GM19025 (cell line): ENCODE results near the gene KRT1.
"Not testable (repeated sequence)": the region's sequence is repeated elsewhere in the genome, so short reads cannot be mapped to it uniquely, and the experiment has no call there.

ENCODE experiments used
- ATAC-seq: cut with Tn5 transposase; IDR thresholded peaks from one replicate; pipeline ENCODE4 v1.9.1; 2021; ENCODE audit warnings: mild to moderate bottlenecking, low read depth, moderate library complexity; ENCODE audit not compliant: unreplicated experiment

Gene KRT1

DNA sequence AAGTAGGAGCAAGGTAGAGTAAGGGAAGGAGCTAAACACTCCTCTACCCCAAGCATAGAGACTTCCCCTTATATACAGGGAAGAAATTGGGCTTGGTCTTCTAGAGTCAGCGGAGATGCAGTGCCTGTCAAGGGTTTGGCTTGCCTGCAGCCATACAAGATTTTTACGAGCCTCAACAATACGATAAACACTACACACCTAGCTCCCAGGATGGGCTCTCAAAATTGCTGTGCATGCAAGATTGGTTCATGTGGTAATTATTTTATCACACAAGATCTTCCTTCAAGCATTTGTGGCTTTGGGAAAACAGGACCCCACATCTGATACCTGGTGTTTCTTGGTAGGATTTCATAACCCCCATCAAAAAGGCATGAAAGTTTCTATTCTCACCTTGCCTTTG lies at the start of gene KRT1:
KRT1 (minus strand) TSS at position 45 of the 400 bp plus-strand sequence. CDS start 59 bp downstream, outside the sequence.
- ATAC-seq = no peak

GRCh38 chr12:52729147-52729546 lies 48.9 kb upstream of the KRT1 start:
- ATAC-seq = no peak

DNA sequence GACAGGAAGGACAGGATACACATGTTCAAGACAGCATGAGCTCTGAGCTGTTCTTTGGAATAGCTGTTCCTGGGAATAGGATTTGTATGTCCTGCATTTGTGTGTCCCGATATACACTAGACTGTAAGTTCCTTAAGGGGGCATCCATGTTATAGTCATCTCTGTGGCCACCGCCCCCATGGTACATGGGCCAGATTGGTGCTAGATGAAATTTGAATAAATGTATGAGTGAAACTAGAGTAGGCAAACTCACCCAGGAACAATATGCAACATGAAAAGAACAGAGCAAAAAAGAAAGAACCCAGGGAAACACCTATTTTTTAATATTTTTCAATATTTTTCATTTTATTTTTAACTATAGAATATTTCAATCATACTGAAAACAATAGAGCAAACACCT lies 48.2 kb upstream of the KRT1 start:
- ATAC-seq = no peak

GRCh38 chr12:52727037-52727436 lies 46.8 kb upstream of the KRT1 start:
- ATAC-seq = no peak

GRCh38 chr12:52726451-52726850 lies 46.2 kb upstream of the KRT1 start:
- no peak for ATAC-seq

- no peak for ATAC-seq
These were observed 44.2 kb upstream of the KRT1 start for GRCh38 chr12:52724384-52724783.

- no peak for ATAC-seq
These were observed 42.5 kb upstream of the KRT1 start for GRCh38 chr12:52722680-52723079.

- ATAC-seq = no peak
These were observed 41.7 kb upstream of the KRT1 start for GRCh38 chr12:52721838-52722470.

DNA sequence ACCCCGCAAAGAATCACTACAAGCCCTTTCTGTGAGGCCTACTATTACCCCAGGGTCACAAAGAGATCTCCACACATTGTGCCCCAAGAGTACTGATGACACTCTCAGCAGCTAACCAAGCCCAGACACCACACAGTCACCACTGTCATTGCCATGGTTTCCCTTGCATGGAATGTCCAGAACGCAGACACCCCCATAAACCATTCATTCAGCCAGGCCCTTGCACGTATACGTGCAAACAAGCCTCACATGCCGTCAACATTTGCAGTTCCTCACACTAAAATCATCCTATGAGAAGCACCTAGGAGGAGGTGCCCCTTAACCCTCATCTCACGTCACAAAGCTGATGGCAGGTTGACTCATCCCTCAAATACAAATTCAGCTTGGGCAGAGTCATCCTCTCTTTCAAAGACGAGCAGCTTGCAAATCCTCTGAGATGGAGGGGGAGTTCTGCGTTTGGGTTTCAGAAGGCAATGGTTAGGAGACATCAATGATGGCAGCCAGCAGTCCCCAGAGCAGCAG lies 40.2 kb upstream of the KRT1 start:
- ATAC-seq = no peak

- no peak for ATAC-seq
These were observed 35.9 kb upstream of the KRT1 start for GRCh38 chr12:52716061-52716460.

DNA sequence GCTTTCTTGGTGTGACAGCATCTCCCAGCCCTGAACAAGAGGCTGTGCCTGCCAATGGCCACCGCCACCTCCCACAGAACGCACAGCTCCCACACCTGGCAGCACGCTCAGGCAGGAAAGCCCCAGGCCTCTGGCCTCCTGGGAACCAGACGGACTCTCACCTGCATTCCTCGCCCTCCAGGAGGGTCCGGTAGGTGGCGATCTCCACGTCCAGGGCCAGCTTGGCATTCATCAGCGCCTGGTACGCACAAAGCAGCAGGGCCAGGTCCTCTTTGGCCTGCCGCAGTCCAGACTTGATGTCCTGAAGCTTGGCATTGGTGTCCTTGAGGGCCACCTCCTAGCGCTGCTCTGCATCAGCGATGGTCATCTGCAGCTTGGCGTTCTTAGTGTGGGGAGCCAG lies 35.2 kb upstream of the KRT1 start:
- ATAC-seq = no peak

DNA sequence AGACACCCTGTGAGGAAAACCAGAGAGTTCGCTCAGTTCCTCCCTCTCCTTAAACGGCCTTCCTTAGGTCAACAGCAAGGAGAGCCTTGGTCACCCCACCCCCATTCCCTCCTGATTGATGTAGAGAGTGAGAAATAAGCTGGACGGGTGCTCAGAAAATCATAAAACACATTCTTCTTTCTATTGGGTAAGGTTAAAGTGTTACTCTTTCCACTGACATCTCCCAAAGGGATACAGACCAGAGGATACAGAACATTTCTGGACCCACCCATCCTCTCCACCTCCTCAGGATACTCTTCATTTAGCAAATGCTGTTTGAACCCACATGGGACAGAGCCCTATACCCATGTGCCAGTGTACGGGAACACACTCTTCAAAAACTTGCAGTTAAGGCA lies 34.7 kb upstream of the KRT1 start:
- no peak for ATAC-seq

DNA sequence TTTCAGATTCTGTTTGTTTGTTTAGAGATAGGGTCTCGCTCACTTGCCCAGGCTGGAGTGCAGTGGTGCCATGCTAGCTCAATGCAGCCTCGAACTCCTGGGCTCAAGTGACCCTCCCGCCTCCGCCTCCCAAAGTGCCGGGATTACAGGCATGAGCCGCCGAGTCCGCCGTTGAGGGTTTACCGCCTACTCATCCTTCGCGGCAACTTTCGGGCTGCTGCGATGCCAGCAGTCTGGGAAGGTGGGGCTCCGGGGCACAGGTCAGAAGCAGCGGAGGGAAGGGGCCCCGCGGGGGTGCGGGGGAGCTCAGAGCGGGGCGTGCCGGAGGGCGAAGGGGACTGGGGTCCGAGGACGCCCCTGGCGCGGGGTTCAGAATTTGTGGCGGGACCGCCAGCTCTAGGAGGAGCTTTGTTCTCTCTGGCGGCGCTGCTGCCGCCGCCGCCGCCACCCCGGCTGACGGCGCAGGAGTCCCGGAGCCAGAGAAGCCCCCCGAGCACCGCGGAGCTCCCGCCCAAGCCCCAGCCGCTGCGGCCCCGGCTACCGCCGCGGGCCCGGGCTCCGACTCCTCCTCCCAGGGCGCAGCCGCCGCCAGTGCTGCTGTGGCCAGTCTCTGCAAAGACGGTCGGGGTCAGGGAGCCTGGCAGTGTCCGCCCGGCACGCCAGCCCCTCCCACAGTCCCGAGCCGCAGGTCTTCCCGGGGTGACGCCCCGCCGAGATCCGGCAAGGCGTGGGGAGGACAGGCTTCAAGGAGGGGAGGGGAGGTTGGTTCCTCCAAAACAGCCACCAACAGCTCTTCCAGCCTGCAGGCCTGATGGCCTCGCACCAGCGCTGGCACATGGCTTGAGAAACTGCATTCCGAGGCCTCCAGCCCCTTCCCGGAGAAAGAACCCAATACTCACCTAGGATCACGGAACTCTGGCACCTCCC lies 34.0 kb upstream of the KRT1 start:
- ATAC-seq = no peak

DNA sequence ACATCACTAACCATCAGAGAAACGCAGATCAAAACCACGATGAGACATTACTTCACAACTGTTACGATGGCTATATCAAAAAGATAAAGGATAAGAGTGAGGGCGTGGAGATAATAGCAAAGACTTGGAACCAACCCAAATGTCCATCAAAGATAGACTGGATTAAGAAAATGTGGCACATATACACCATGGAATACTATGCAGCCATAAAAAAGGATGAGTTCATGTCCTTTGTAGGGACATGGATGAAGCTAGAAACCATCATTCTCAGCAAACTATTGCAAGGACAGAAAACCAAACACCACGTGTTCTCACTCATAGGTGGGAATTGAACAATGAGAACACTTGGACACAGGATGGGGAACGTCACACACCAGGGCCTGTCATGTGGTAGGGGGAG lies 31.9 kb upstream of the KRT1 start:
- not testable (repeated sequence) for ATAC-seq

GRCh38 chr12:52710730-52711129 lies 30.5 kb upstream of the KRT1 start:
- ATAC-seq = no peak

DNA sequence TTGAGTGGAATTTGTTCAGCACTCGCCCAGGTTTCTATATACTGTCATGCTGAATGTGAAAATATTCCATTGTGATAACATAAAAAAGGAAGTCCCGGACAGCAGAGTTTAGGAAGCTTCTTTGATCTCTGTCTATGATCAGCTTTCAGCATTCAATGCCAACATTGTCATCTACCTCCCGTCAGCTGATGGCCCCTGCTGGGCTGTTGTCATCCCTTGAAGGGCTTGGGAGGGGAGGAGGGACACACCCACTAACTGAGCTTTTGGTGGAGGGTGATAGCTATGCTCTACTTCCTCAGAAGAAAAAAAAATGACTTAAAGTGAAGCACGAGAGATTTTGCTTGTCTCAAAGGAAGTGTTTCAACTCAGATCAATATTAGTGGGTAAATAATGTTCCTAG lies 27.8 kb upstream of the KRT1 start:
- ATAC-seq = no peak

GRCh38 chr12:52704464-52704863 lies 24.3 kb upstream of the KRT1 start:
- no peak for ATAC-seq

DNA sequence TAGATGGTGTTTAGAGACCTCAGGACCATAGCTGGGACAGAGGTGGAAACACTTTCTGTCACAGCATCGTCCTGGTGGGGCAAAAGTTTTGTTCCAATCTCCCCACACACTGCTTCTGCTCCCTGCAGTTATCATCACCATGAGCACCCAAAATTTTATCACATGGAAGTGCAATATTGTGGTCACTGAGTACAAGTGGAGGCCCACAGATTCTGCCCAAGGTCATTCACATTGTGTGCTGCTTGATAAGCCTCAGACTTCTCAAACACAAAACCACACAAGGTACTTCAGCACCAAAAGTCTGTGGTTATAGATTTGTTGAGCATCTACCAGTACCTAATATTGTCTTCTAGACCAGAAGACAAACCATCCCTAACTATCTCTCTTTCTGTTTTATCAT lies 23.7 kb upstream of the KRT1 start:
- ATAC-seq = no peak

DNA sequence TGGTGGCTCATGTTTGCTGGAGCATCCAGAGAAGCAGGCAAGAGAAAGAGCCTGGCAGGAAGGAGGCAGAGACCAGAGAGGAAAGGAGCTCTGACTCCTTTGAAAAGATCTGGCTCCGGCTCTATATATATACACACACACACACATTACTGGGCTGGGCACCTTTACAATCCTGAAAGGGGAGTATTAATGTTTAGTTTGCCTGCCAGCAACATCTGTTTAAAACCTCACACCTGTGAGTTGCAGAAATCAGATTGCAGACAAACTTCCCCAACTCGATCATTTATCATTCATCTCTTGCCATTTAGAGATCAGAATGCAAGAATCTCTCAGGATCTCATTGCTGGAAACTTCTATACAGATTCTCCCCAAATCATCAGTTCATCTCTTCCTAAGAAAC lies 23.2 kb upstream of the KRT1 start, which contains the start of gene KRT77:
KRT77 (minus strand) TSS at position 101 of the 400 bp plus-strand sequence; CDS start at position 11, 90 bp downstream.
- no peak for ATAC-seq

DNA sequence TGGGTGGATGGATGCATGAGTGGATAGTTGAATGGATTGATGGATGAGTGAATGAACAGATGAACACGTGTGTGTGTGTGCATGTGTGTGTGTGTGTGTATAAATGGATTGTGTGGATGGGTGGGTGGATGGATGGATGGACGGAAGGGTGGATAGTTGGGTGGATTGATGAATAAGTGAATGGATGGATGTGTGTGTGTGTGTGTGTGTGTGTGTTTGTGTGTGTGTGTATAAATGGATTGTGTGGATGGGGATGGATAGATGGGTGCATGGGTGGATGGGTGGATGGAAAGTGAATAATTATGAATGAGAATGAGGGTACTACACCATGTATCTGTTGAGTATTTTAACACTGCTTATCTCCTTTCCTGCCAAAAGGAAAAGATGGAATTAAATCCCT lies 22.1 kb upstream of the KRT1 start:
- ATAC-seq = no peak

GRCh38 chr12:52701281-52701680 lies 21.1 kb upstream of the KRT1 start:
- ATAC-seq = no peak

- ATAC-seq = no peak
These were observed 19.8 kb upstream of the KRT1 start for GRCh38 chr12:52699960-52700359.
